Glutamatergic neuron (in vitro differentiated cells): Measurements from ENCODE around the gene MUC12. TPM values are rescaled to one million over a fixed set of nuclear protein-coding genes. Genes with fewer than 3 reads are reported as not detected.

Experiments
- DNase-seq: peaks from one replicate; pipeline ENCODE4 v3.0.0; 2022
- H3K27ac Mint-ChIP-seq: one replicate; pipeline ENCODE4 v1.8.0; 2020; ENCODE audit warnings: mild to moderate bottlenecking, mixed read lengths, inconsistent platforms; ENCODE audit not compliant: unreplicated experiment
- H3K27me3 Mint-ChIP-seq: one replicate; pipeline ENCODE4 v1.8.0; 2020; ENCODE audit warnings: mild to moderate bottlenecking, moderate library complexity, mixed read lengths, inconsistent platforms; ENCODE audit not compliant: unreplicated experiment
- H3K36me3 Mint-ChIP-seq: one replicate; pipeline ENCODE4 v1.8.0; 2020; ENCODE audit warnings: mild to moderate bottlenecking, mixed read lengths, inconsistent platforms; ENCODE audit not compliant: unreplicated experiment
- H3K4me1 Mint-ChIP-seq: one replicate; pipeline ENCODE4 v1.8.0; 2020; ENCODE audit warnings: mild to moderate bottlenecking, low read depth, mixed read lengths, inconsistent platforms; ENCODE audit not compliant: unreplicated experiment
- H3K4me3 Mint-ChIP-seq: one replicate; pipeline ENCODE4 v1.8.0; 2020; ENCODE audit warnings: mild to moderate bottlenecking, mixed read lengths, inconsistent platforms; ENCODE audit not compliant: unreplicated experiment
- H3K9me3 Mint-ChIP-seq: one replicate; pipeline ENCODE4 v1.8.0; 2020; ENCODE audit warnings: mild to moderate bottlenecking, moderate library complexity, mixed read lengths, inconsistent platforms; ENCODE audit not compliant: unreplicated experiment
- total RNA-seq: library from RNA; stranded (reverse); fragmentation: NEBNext Ultra II Directional; extraction: Animal tissue kit (Norgen Biotek cat#: 25700); gene quantifications from one replicate; pipeline ENCODE4 v1.2.1, GENCODE V29; 2021; ENCODE audit not compliant: unreplicated experiment
- TF ChIP-seq, protein P1 (sequence below): fragments of 200-600 bp; sonication (generic); IDR thresholded peaks from one replicate; pipeline ENCODE4 v1.5.0; 2021; ENCODE audit not compliant: partially characterized antibody, unreplicated experiment

MUC12 gene
- total RNA-seq, 1 donor from 2014 or later = 1.0 TPM

- H3K9me3 Mint-ChIP-seq = peaks cover 5% of the 10 kb centered on the region
- DNase-seq = no peak
- H3K27me3 Mint-ChIP-seq = no peaks in the 10 kb centered on the region
- H3K4me1 Mint-ChIP-seq = peaks cover 2% of the 10 kb centered on the region
- H3K36me3 Mint-ChIP-seq = no peaks in the 10 kb centered on the region
- no peak overlapping the region for H3K27ac Mint-ChIP-seq
- TF ChIP-seq, protein P1, sequence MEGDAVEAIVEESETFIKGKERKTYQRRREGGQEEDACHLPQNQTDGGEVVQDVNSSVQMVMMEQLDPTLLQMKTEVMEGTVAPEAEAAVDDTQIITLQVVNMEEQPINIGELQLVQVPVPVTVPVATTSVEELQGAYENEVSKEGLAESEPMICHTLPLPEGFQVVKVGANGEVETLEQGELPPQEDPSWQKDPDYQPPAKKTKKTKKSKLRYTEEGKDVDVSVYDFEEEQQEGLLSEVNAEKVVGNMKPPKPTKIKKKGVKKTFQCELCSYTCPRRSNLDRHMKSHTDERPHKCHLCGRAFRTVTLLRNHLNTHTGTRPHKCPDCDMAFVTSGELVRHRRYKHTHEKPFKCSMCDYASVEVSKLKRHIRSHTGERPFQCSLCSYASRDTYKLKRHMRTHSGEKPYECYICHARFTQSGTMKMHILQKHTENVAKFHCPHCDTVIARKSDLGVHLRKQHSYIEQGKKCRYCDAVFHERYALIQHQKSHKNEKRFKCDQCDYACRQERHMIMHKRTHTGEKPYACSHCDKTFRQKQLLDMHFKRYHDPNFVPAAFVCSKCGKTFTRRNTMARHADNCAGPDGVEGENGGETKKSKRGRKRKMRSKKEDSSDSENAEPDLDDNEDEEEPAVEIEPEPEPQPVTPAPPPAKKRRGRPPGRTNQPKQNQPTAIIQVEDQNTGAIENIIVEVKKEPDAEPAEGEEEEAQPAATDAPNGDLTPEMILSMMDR = no peak
- no peak overlapping the region for H3K4me3 Mint-ChIP-seq
These were observed 16.7 kb upstream of the MUC12 start for GRCh38 chr7:100952641-100953040.

GRCh38 chr7:100957832-100958421 is 11.4 kb upstream of the MUC12 start:
- TF ChIP-seq, protein P1 = no peak
- no peak for DNase-seq
- Mint-ChIP-seq H3K27ac (no peak overlapping the region), H3K4me1 (peaks cover 3% of the 10 kb centered on the region), H3K4me3 (no peak overlapping the region), H3K27me3 (peaks cover under 1% of the 10 kb centered on the region), H3K9me3 (no peaks in the 10 kb centered on the region), H3K36me3 (no peaks in the 10 kb centered on the region)

GRCh38 chr7:100959894-100960293 is 9.5 kb upstream of the MUC12 start:
- TF ChIP-seq, protein P1 = no peak
- Mint-ChIP-seq H3K36me3 (no peaks in the 10 kb centered on the region), H3K27ac (no peak overlapping the region), H3K9me3 (peaks cover 2% of the 10 kb centered on the region), H3K27me3 (peaks cover 5% of the 10 kb centered on the region), H3K4me1 (peaks cover 4% of the 10 kb centered on the region), H3K4me3 (no peak overlapping the region)
- no peak for DNase-seq

- H3K9me3 Mint-ChIP-seq = peaks cover 9% of the 10 kb centered on the region
- H3K36me3 Mint-ChIP-seq = no peaks in the 10 kb centered on the region
- no peak overlapping the region for H3K4me3 Mint-ChIP-seq
- H3K27me3 Mint-ChIP-seq = peaks cover 15% of the 10 kb centered on the region
- peaks cover 8% of the 10 kb centered on the region for H3K4me1 Mint-ChIP-seq
- TF ChIP-seq, protein P1 = no peak
- no peak for DNase-seq
- H3K27ac Mint-ChIP-seq = no peak overlapping the region
These were observed 6.8 kb upstream of the MUC12 start for GRCh38 chr7:100962537-100962936.

DNA sequence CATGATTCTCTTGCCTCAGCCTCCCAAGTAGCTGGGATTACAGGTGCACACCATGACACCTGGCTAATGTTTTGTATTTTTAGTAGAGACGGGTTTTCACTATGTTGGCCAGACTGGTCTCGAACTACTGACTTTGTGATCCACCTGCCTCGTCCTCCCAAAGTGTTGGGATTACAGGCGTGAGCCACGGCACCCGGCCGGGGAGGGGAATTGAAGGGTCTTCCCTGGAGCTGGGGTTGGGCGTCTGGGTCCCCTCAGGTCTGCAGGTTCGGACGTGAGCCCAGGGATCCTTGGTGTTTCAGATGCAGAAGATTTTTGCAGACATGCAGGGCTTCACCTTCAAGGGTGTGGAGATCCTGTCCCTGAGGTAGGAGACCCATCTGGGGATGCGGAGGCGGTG is 6.0 kb upstream of the MUC12 start:
- TF ChIP-seq, protein P1 = no peak
- DNase-seq = no peak
- H3K4me3 Mint-ChIP-seq = no peak overlapping the region
- no peak overlapping the region for H3K27ac Mint-ChIP-seq
- H3K36me3 Mint-ChIP-seq = no peaks in the 10 kb centered on the region
- peaks cover 21% of the 10 kb centered on the region for H3K27me3 Mint-ChIP-seq
- peaks cover 11% of the 10 kb centered on the region for H3K4me1 Mint-ChIP-seq
- H3K9me3 Mint-ChIP-seq = peaks cover 9% of the 10 kb centered on the region
